Panc1 (cell line): ENCODE results near the gene SLC12A7. TPM values are rescaled to one million over a fixed set of nuclear protein-coding genes. Genes with fewer than 3 reads are reported as not detected.

Source experiments
- ATAC-seq: fragments of 200-7000 bp; cut with Tn5 transposase; 2 replicates; pipeline ENCODE4 v1.9.1; 2020; ENCODE audit warnings: mild to moderate bottlenecking, moderate library complexity
- BruUV-seq: library from RNA; stranded (reverse); fragments of 400-500 nt; replicated peaks from 2 replicates; lab custom pipeline; 2021; lab: Mats Ljungman, UMichigan
- CTCF ChIA-PET: fragments of 300-600 bp; sonication (Branson Sonifier 250); formaldehyde crosslinking; loops from one replicate; lab custom pipeline; 2022; ENCODE audit warnings: antibody characterized with exemption; lab: Charles Lee
- POLR2A ChIA-PET: fragments of 300-600 bp; sonication (Branson Sonifier 250); formaldehyde crosslinking; loops from one replicate; lab custom pipeline; 2022; ENCODE audit warnings: antibody characterized with exemption; lab: Charles Lee
- DNase-seq: peaks from one replicate; pipeline ENCODE4 v3.0.0-alpha.2; 2010; ENCODE audit warnings: low read depth, low spot score
- H3K27ac ChIP-seq: 2 replicates; pipeline ENCODE4 v1.5.1; 2011; ENCODE audit warnings: mild to moderate bottlenecking, low read length, inconsistent platforms
- H3K27me3 ChIP-seq: fragments of 200-500 bp; sonication (Bioruptor generic); 2 replicates; pipeline ENCODE4 v1.6.0; 2014; ENCODE audit warnings: low read length, inconsistent platforms; ENCODE audit not compliant: control insufficient read depth, insufficient read depth
- H3K36me3 ChIP-seq: fragments of 200-500 bp; sonication (Bioruptor generic); 2 replicates; pipeline ENCODE4 v1.5.1; 2014; ENCODE audit warnings: inconsistent platforms, mild to moderate bottlenecking, low read length, moderate library complexity; ENCODE audit not compliant: control insufficient read depth, insufficient read depth
- H3K4me1 ChIP-seq: 2 replicates; pipeline ENCODE4 v1.5.1; 2011; ENCODE audit warnings: inconsistent platforms, mild to moderate bottlenecking, low read length, moderate library complexity; ENCODE audit not compliant: control insufficient read depth, insufficient read depth
- H3K4me3 ChIP-seq, 2 experiments: 2 replicates each; pipeline ENCODE4 v1.5.1; 2011 to 2012; ENCODE audit warnings: low read depth in 2 of 2, low read length in 2 of 2, mild to moderate bottlenecking in 2 of 2, inconsistent platforms in 1 of 2, moderate library complexity in 1 of 2
- H3K9me3 ChIP-seq: fragments of 200-500 bp; sonication (Bioruptor generic); 2 replicates; pipeline ENCODE4 v1.5.1; 2014; ENCODE audit warnings: low read depth, mild to moderate bottlenecking, inconsistent platforms, low read length, moderate library complexity; ENCODE audit not compliant: control insufficient read depth, insufficient read depth
- POLR2AphosphoS5 ChIP-seq: IDR thresholded peaks from 2 replicates; pipeline ENCODE4 v1.6.1; 2012; ENCODE audit warnings: mild to moderate bottlenecking, low read depth, low read length, moderate library complexity
- SIN3A ChIP-seq: IDR thresholded peaks from 2 replicates; pipeline ENCODE4 v1.6.1; 2012; ENCODE audit warnings: low read depth, mild to moderate bottlenecking, low read length, moderate library complexity, borderline replicate concordance; ENCODE audit not compliant: insufficient read depth
- TCF7L2 ChIP-seq: IDR thresholded peaks from 2 replicates; pipeline ENCODE4 v1.6.1; 2011; ENCODE audit warnings: mild to moderate bottlenecking, low read depth, low read length, inconsistent platforms
- in situ Hi-C: cut with HindIII; loops from 2 replicates; pipeline ENCODE4 v1.10.0; 2016; ENCODE audit warnings: low sequenced_read_pairs, low pct_unique_long_range_greater_than_20kb
- intact Hi-C: fragments of 100-400 bp; cut with micrococcal nuclease; formaldehyde crosslinking; loops from one replicate; pipeline ENCODE4 v1.10.0; 2022; ENCODE audit not compliant: unreplicated experiment
- total RNA-seq: library from RNA; stranded (reverse); gene quantifications from one replicate; pipeline ENCODE4 v1.2.1, GENCODE V29; 2021; ENCODE audit not compliant: unreplicated experiment
- TF ChIP-seq, protein P1 (sequence below): fragments of 450-650 bp; IDR thresholded peaks from 2 replicates; pipeline ENCODE4 v1.5.1; 2017; ENCODE audit warnings: mild to moderate bottlenecking
- TF ChIP-seq, protein P2 (sequence below), 2 experiments: IDR thresholded peaks; 2 replicates each; pipeline ENCODE4 v1.6.1; 2011 to 2012; ENCODE audit warnings: low read depth in 2 of 2, control low read depth in 1 of 2, low read length in 1 of 2, mild to moderate bottlenecking in 1 of 2, moderate library complexity in 1 of 2; ENCODE audit not compliant: insufficient read depth in 1 of 2

The SLC12A7 gene
- total RNA-seq, 1 experiment from 2014 or later, result 297 TPM

DNA sequence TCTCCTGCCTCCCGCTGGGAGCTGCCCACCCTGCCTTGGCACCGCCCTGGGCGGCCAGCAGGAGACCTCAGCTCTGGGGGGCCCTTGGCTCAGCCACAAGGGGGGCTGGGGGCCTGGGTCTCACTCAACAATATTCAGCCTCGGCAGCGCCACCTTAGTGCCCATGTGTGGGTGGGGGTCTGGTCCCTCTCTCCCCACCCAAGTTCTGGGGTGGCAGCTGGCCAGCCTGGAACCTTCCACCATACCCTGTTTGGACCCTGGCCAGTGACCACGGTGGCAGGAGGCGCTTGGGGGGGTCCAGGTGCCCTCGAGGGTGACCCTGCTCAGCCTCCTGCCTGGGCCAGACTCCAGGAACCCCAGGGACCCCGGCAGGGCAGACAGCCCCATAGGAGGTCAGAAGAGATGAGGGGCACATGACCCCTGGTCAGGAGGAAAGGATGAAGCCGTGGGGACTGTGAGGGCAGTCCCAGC is 81.0 kb downstream of the SLC12A7 start:
- peaks cover 3% of the 10 kb centered on the region; the same call in 1 of the 2 replicates for H3K4me1 ChIP-seq
- ChIA-PET CTCF (interaction anchor here (0.6 kb wide), 1 partner anchor 49 kb away, joined by 4 read pairs; no protein-coding TSS in a partner anchor), POLR2A (no interaction called here)
- no TSS peak for BruUV-seq
- TF ChIP-seq SIN3A (no peak), POLR2AphosphoS5 (no peak), TCF7L2 (no peak)
- TF ChIP-seq, protein P1, sequence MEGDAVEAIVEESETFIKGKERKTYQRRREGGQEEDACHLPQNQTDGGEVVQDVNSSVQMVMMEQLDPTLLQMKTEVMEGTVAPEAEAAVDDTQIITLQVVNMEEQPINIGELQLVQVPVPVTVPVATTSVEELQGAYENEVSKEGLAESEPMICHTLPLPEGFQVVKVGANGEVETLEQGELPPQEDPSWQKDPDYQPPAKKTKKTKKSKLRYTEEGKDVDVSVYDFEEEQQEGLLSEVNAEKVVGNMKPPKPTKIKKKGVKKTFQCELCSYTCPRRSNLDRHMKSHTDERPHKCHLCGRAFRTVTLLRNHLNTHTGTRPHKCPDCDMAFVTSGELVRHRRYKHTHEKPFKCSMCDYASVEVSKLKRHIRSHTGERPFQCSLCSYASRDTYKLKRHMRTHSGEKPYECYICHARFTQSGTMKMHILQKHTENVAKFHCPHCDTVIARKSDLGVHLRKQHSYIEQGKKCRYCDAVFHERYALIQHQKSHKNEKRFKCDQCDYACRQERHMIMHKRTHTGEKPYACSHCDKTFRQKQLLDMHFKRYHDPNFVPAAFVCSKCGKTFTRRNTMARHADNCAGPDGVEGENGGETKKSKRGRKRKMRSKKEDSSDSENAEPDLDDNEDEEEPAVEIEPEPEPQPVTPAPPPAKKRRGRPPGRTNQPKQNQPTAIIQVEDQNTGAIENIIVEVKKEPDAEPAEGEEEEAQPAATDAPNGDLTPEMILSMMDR, result no peak
- TF ChIP-seq, protein P2, sequence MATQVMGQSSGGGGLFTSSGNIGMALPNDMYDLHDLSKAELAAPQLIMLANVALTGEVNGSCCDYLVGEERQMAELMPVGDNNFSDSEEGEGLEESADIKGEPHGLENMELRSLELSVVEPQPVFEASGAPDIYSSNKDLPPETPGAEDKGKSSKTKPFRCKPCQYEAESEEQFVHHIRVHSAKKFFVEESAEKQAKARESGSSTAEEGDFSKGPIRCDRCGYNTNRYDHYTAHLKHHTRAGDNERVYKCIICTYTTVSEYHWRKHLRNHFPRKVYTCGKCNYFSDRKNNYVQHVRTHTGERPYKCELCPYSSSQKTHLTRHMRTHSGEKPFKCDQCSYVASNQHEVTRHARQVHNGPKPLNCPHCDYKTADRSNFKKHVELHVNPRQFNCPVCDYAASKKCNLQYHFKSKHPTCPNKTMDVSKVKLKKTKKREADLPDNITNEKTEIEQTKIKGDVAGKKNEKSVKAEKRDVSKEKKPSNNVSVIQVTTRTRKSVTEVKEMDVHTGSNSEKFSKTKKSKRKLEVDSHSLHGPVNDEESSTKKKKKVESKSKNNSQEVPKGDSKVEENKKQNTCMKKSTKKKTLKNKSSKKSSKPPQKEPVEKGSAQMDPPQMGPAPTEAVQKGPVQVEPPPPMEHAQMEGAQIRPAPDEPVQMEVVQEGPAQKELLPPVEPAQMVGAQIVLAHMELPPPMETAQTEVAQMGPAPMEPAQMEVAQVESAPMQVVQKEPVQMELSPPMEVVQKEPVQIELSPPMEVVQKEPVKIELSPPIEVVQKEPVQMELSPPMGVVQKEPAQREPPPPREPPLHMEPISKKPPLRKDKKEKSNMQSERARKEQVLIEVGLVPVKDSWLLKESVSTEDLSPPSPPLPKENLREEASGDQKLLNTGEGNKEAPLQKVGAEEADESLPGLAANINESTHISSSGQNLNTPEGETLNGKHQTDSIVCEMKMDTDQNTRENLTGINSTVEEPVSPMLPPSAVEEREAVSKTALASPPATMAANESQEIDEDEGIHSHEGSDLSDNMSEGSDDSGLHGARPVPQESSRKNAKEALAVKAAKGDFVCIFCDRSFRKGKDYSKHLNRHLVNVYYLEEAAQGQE (IDR thresholded peaks at IDR 0.05; ENCODE audit: insufficient read depth in 1 of 2, low read depth in 2 of 2, low read length in 1 of 2), result no peak
- H3K9me3 ChIP-seq, result no peaks in the 10 kb centered on the region
- DNase-seq (no peak), ATAC-seq (no peak)
- in situ Hi-C loops (no loop called here), intact Hi-C loops (no loop called here)
- no peak overlapping the region for H3K4me3 ChIP-seq
- no peaks in the 10 kb centered on the region for H3K27me3 ChIP-seq
- H3K27ac ChIP-seq, result no peak overlapping the region
- H3K36me3 ChIP-seq, result no peaks in the 10 kb centered on the region

DNA sequence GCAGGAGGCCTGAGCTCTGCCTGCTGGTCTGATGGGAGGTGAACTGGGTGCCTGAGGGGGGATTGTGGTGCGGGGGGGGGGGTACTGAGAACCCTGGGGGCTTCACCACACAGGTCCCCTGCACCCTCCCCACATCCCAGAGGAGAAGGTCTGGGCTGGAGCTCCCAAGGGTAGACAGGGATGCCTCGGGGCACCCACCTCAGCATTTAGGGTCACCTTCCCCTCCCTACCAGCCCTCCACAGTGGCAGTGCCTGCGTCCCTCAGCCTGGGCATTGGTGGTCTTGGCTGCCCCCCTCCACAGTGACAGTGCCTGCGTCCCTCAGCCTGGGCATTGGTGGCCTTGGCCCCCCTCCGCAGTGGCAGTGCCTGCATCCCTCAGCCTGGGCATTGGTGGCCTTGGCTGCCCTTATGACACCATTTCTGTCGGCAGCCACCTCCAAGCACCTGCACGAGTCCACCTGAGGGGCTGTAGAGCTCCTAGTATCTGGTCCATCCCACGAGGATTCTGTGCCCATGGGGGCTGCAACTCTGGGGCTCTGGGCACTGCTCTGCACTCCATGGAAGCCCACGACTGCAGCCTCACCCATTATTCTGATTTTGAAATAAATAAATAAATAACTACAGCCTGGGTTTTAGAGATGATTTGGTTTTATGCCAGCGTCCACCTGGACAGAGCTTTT is 81.8 kb downstream of the SLC12A7 start:
- ChIA-PET CTCF (interaction anchor here (0.6 kb wide), 1 partner anchor 48 kb away, joined by 4 read pairs; no protein-coding TSS in a partner anchor), POLR2A (interaction anchor here (0.6 kb wide), 1 partner anchor 11 kb away, joined by 7 read pairs; no protein-coding TSS in a partner anchor)
- intact Hi-C loops (no loop called here), in situ Hi-C loops (no loop called here)
- no peak overlapping the region for H3K4me3 ChIP-seq
- H3K27ac ChIP-seq, result no peak overlapping the region
- H3K4me1 ChIP-seq, result peaks cover 3% of the 10 kb centered on the region; the same call in 1 of the 2 replicates
- TF ChIP-seq, protein P2 (IDR thresholded peaks at IDR 0.05; ENCODE audit: insufficient read depth in 1 of 2, low read depth in 2 of 2, low read length in 1 of 2), result no peak
- TF ChIP-seq, protein P1, result no peak
- no peak for TF ChIP-seq TCF7L2
- TF ChIP-seq POLR2AphosphoS5, result no peak
- DNase-seq (no peak), ATAC-seq (no peak)
- BruUV-seq, result no TSS peak
- no peaks in the 10 kb centered on the region for H3K36me3 ChIP-seq
- H3K9me3 ChIP-seq, result no peaks in the 10 kb centered on the region
- H3K27me3 ChIP-seq, result no peaks in the 10 kb centered on the region
